ENCODE measurements around the gene SUPT3H. TPM values are rescaled to one million over a fixed set of nuclear protein-coding genes. Genes with fewer than 3 reads are reported as not detected.

SUPT3H gene
- total RNA-seq, 4 donors from 2014 or later: 6.0 to 9.0 (median 6.2) TPM

DNA sequence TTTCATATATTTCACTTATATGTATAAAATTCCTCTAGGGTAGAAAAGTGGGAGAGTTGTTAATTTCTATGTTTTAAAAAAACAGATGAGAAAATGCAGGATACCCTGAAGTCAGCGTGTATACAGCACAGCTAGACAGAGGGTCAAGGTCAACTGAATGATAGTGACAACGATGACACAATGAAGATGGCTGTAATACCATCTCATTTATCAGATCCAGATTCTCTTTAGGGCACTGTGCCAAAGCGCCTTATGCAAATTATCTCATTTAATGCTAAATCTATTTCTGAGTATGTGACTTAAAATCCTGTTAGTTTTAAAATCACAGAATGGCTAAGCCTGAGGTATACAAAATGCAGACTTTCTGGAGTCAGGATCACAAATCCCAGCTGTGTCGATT is 481.0 kb downstream of the SUPT3H start:
- TF ChIP-seq CTCF (IDR thresholded peaks at IDR 0.05; ENCODE audit: low read depth): no peak

DNA sequence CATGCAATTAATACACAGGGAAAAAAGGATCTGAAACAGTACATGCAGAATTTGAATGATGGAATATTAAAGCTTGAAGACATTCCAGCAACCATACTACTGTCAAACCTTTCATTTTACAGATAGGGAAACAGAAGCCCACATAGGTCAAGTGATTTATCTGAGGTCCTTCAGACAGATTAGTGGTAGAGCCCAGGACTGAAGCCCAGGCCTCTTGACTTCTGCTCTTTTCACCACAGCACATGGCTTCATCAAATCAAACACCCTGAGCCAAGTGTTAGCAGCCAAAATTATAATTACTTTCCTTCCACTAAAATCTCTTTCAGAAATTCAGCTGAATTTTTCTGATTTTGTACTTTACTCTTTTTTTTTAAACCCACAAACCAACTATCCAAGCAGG is 485.2 kb downstream of the SUPT3H start:
- TF ChIP-seq CTCF (IDR thresholded peaks at IDR 0.05; ENCODE audit: low read depth): no peak

DNA sequence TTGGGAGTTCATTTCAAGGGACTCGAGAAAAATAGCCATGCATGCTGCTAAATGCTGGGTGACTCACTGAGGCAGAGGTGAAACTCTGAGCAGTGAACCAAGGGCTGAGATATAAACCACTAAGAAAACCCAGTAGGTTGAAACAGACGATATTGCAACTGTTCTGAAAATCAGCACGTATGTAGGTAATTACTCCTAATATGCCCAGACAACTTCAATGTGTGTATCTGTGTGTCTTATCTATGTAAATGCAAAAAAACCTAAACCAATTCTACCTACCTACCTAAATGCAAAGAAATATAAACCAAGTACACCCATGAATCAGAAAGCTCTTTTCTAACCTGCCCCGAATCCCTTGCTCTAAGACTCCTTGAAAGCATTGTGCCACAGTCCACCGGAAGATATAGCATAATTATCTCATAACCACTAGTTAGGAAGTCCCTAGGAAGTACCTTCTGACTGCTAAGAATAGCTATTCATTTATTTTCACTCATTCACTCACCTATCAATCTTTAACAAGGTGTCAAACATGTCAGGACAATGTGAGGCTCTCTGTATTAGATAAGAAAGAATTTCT is 508.3 kb downstream of the SUPT3H start:
- TF ChIP-seq CTCF (IDR thresholded peaks at IDR 0.05; ENCODE audit: low read depth): no peak

DNA sequence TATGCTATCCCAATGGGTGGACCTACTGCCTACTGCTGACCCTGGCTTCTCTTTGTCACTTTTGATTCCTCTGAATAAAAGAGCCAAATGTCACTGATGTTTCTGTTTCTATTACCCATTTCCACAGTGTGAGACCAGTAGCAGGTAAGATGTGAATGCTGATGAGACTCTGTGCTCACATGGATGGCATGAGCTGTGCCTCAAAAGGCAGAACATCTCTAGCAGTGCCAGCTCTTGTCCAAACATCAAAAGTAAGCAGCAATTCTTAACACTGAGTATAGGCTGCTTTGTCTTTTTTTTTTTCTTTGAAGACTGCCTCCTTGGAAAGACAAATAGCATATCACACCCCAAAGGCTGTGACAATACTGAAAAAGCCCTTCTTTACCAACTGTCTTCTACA is 508.8 kb downstream of the SUPT3H start:
- no peak for TF ChIP-seq CTCF (IDR thresholded peaks at IDR 0.05; ENCODE audit: low read depth)

- TF ChIP-seq CTCF (IDR thresholded peaks at IDR 0.05; ENCODE audit: low read depth): no peak
These were observed 509.4 kb downstream of the SUPT3H start for GRCh38 chr6:44868335-44868668.

DNA sequence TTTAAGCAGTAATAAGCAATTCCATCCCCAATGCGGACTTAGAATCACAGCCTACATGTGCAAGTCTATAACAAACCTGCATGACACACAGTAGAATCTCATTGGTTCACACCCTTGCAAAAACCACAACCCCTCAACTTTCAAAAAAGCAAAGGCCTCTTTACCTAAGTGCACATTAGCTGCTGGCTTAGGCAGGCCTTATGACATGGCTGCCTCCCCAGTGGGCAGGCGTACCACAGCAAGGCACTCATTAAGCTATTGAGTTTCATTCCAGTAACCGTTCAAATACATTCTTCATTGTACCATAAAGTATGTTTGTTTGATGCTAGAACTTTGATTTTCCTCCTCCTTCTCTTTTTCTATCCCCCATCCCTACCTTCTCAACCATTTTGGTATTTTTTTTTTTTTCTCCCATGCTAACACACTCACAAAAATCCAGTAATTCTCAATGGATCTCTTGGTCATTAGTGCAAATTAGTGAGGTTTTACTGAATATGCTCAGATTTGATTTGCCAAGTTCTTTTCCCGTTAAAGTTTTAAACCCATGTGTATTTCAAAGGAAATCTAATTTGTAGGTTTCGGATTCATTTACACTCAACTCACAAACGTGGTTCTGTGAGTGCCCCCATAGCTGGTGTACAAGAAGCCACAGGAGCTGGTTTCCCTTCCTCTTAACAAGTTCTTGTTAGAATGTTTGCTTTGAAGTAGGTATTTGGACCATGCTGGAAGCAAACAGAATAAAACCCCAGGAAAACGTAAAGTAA is 510.0 kb downstream of the SUPT3H start:
- TF ChIP-seq CTCF (IDR thresholded peaks at IDR 0.05; ENCODE audit: low read depth): no peak

DNA sequence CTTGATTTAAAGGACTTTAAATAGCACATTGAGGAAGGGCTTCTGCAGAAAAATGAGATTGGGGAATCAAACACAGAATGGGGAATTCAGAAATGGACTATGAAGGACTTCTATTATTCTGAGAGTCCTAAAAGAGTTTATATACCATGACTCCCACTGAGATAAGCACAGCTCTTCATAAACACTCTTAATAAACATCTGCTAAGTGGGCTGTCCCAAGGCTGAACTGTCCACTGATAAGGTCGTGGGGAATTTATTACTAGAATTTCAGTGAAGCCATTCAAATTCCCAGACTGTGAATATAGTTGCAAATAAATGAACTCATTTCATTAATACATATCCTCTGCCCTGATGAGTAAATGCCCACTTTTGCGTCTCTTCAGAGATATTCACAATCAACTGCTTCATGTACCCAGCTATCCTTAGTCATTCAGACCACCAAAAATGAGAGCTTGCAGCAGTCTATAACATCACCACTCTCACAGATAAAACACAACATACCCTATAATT is 517.8 kb downstream of the SUPT3H start:
- no peak for TF ChIP-seq CTCF (IDR thresholded peaks at IDR 0.05; ENCODE audit: low read depth)
